Eye (tissue), 1 donor: ENCODE results near the gene ANO10.

ENCODE experiments used
- DNase-seq: peaks from one replicate; pipeline ENCODE4 v3.0.0-alpha.2; 2015

The ANO10 gene

DNA sequence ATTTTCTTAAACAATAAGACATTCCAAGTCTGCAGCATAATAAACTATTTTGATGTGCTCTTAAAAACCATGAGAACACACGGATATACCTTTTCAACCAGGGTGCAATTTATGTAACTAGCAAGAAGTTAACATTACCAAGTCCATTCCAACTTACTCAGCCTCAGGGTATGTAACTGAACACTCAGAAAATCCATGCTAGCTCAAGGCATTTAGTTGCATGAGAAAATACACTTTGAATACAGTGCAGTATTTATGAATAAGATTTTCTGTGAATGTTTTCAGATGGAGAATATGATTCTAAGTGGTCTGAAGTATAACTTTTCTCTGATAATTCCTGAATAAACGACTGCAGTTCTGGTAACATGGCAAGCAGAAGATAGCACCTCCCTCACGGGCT lies 211.2 kb downstream of the ANO10 start:
- no peak for DNase-seq

DNA sequence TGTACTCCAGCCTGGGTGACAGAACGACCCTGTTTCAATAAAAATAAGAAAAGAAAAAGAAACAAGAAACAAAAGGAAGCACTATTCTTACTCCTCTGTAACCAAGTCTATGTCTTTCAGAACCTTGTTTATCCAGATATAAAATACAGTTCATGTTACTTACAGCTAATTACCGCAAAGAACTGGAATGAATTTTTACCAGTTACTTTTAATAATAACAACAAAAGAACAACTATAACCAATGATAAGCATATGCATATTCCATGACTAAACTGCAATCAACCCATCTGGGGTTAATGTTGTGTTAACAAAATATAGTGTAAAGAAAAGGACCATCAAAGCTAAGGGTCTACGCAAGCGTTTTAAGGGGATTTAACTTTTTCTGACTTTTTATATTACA lies 212.3 kb downstream of the ANO10 start:
- no peak for DNase-seq

DNA sequence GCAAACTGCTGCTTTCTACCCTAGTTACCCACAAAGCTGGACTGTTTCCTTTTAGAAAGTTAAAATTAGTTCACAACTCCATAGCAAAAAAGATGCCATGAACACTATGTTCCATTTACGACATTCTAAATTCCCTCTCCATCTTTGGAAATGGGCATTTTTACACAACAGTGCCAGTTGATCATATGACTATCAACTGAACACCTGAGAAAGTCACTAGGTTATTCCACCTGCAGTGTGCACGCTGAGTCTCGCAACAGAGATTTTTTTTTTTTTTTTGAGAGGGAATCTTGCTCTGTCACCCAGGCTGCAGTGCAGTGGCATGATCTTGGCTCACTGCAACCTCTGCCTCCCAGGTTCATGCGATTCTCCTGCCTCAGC lies 215.2 kb downstream of the ANO10 start:
- no peak for DNase-seq

DNA sequence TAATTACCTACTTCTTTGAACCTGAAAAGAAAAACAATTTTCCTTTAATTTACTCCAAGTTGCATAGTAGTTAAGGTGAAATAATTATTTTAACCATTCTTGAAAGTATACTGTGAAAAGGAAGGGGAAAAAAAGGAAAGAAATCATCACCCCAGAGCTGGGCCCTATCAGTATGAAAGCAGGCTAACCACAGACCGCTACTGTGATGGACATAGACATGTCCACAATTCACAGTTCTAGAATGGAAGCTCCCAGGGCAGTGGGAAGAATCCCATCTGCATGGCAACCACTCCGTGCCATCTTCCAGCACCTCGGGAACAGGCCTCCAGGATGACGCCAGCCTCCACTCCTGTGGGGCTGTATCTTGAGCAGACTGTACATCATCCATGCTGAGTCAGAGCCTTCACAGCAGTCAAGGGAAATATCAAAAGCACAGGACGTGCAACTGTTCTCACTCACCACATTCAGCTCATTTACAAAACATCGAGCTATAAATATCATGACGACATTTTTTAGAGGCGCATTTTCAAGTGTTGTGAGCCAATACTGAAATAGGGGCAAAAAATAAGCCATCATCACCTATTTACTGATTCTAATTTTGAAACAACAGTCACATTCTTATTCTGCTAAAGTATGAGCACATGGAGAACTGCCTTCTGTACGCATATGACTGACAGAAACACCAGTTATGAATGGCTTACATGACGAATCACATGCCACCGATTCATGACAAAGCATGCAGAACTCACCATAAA lies 215.7 kb downstream of the ANO10 start:
- DNase-seq, result no peak

DNA sequence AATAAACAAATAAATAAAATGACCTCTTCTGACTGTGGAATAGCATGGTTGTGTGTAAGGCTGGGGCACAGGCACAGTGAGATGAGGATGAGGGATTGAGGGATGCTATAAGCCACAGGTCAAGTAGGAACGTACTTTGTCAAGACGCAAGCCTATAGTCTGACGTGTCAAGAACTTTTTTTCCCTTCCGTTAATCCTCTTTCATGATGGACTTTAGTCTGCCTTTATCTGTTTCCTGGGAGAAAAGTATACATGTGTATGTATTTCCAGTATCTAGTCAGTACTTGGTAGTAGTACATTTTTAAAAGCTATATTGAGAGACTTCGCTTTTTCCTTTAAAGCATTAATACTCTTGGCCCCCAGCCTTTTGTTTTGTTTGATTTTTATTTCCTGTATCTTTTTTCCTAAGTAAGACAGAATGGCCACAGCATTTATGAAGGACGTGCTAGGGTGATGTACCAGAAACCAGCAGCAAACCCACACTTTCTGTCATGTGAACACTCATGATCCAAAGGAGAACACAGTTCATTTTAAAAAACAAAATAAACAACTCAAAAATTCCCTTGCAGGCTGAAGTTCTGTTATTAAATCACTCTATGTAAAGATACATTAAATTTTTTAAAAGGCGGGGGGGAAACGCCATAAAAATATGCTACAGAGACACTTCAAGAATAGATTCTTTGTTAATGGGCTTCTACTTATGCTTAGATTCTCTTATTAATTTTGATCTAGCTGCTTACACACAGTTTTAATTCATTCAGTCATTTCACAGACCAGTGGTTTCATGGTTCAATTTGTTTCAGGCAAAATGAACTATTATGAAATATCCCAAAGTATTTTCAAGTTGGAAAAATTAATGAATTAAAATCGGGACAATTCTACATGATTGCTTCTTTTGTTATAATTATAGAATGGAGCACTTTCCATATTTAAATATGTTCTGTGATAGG lies 220.8 kb downstream of the ANO10 start:
- DNase-seq, result no peak

DNA sequence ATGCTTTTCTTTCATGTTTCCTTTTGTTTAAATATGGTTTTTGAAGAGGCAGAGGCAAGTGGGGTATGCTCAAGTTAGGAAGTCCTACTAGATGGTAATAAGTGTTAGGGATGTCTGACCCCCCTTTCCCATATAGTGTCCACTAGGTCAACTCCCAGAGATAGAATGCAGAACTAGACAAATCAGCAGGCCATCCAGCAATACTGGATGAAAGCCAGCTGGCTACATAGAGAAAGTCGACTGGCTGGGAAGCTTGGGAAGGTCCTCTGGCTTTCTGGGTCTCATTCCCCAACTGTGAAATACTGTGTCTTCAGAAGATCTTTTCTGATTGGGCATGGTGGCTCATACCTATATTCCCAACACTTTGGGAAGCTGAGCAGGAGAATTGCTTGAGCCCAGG lies 221.6 kb downstream of the ANO10 start:
- no peak for DNase-seq

DNA sequence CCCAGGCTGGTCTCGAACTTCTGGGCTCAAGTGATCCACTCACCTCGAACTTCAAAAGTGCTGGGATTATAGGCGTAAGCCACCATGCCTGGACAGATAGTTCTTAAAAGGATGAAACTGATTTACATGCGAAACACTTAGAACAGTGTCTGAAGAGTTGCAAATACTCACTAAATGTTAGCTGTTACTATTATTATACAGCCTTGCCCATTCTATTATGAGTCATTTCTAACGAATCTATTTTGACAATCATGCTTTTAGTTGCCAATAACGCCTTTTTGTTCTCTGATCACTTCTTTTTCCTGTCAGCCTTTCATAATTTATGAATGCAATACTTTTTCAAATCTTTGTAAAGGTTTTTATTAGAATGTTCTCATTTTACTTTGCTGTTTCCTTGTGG lies 222.8 kb downstream of the ANO10 start:
- DNase-seq, result no peak

DNA sequence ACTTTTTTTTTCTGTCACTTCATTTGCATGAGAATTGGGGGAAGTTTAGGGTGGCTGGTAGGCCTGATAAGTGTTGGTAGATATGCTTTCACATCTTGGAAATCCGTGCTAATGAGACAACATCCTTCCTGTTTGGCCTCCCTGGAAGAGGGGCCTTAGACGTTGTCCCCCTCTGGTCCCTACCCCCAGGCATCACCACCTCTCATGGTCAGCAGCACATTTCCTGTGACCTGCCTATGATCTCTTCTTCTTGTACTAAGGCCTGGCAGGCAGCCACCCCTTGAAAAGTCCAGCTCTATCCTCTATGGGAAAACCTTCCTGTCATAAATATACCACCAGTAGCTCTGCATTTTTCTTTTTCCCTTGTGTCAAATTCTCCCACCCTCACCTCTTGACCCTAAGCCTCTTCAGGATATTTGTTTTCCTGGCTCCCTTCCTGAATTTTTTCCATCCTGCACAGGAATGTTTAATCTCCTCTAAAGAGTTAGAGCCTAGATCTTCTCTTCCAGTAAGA lies 227.7 kb downstream of the ANO10 start:
- DNase-seq, result no peak

DNA sequence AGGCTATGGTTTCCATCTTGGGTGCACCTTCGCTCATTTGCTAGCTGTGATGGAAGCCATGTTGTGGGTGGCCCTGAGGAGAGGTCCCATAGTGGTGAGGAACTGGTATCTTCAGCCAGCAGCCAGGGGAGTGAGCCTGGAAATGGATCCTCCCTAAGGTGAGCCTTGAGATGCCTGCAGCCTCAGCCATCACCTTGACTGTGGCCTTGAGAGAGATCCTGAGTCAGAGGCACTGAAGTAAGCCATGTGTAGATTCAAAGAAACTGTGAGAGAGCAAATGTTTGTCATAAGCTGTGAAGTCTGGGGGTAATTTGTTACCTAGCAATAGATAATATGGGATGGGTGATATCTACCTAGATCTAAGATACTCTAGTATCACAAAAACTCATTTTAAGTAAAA lies 230.2 kb downstream of the ANO10 start:
- DNase-seq, result no peak

DNA sequence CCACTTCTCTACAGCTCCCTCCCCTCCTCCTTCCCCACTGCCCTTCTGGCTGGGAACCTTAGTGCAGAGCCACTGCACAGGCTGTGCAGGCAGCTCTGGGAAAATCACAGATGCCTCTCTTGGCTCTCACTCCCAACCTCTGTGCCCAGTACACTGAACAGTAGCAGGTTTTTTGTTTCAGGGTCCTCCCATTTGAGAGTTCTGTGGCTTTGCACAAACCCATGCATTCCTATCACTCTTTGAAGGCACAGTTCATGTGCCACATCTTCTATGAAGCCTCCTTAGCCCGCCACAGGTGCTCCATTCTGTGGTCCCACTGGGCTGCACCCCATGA lies 231.6 kb downstream of the ANO10 start:
- DNase-seq, result no peak

DNA sequence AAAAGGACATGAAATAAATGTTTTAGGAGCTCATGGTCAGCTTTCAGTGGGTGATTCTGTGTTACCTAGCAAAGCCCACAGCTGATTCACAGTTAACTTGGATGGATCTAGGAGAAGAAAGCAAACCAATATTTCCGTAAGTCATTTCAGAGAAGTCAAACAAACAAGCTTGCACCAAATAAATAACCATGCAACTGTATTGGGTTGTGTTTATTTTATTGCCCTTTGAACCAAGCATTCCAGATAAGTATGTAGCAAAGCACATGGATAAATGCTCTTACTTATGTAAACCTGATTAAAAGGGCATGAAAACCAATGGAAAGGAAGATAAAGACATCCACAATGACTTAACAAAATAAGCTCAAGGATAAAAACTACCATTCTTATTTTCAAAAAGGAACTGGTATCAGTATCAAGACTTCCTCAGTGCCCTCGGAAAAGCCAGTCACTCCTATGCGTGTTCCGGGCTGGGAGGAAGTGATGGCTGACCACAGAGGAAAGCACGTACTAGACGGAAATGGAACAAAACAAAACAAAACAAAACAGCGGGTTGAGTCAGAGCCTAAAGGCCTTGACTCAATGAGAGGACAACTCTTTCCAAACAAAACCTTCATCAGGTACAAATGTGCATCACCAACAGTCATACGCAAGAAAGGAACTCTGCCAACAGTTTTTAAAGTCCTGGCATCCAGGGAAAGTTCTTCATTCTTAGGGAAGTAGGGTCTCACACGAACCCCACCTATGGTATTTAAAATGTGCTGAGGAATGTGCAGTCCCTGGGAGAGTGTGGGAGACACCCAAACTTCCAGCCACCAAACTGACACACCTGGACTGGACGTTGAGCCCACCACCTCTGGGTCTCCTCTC lies 232.2 kb downstream of the ANO10 start:
- DNase-seq, result no peak

DNA sequence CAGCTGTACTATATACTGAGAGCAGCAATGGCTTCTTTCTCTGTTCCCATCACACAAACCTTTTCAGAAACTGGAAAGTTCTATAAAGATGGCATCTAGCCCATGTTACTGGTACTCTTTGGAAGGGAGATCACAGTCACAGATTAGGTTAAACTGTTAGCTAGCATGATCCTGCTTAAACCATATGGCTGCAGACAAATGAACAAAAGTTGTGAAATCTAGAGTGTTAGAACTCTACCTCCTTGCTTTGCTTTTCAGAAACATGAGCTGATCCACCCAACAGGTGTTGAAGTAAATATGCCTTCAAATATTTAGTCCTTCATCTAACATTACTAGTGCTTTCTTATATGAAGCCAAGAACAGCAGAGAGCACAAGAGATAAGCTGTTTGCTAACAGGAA lies 232.9 kb downstream of the ANO10 start:
- no peak for DNase-seq

DNA sequence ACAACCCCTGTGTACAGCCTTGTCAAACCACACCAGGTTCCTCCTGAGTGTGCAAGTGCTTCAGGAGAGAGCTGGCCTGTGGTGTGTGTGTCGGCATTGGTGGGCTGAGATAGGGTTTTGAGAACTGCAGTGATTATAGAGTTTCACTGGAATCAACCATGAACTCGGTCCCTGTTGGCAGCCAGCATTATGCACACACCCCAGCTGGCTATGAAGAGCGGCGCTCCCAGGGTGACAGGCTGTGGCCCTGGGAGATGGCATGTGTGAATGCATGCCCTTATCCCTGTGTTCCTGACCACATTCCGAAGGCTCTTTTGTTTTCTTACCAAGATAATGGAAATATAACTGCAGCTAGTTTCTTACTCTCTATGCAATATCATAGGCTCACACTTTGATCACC lies 233.6 kb downstream of the ANO10 start:
- no peak for DNase-seq

DNA sequence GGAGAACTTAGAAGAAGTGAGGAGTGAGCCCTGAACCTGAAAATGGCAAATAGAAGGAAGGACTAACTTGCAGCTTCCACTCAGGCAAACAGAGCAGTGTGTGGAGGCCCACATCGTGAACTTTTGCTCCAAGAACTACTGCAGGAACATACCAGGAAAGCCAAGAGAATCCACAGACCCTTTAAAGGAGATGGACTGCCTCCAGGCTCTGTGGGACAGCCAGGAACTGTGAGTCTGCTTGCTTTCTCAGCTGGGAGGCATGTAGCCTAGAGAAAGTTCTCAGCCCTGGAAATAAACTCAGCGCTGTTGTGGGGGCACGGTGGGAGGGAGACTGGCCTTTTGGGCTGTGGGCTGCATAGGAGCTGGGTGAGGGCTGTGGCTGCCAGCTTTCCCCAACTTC lies 242.5 kb downstream of the ANO10 start:
- no peak for DNase-seq

DNA sequence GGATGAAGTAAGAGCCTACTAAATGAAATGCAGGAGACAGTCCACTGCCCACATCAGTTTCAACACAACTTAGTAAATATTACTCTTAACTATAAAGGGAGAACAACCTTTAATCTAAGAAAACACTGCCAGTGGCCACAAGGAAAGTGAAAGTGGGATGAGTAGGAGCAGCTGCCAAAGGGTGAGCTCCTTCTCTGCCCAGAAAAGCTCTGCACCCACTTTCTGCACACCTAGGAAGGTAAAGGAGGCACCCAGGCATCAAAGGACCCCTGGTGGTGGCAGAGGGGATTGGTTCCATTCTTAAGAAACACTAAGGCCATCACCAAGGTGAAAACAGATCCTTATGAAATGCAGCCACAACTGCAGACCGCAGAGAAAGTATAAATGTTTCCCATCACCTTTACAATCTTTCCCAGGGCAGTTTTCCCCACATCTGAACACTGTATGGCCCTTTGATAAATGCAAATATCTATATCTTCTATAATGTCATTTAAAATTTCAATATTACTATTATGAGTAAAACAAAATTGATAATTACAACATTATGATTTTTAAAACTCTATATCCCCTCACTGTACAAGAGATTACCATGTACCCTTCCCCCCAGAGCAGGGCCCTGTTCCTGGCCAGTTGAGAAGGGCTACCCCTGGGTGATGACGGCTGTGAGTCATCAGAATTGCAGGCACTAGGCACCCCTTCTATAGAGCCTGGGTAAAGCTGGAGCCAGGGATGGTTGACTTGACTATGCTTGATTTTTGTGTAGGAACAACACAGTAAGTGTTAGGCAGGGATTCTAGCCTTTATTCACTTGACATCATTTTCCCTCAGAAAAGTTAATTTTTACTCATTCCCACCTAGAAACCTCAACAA lies 243.5 kb downstream of the ANO10 start:
- no peak for DNase-seq

DNA sequence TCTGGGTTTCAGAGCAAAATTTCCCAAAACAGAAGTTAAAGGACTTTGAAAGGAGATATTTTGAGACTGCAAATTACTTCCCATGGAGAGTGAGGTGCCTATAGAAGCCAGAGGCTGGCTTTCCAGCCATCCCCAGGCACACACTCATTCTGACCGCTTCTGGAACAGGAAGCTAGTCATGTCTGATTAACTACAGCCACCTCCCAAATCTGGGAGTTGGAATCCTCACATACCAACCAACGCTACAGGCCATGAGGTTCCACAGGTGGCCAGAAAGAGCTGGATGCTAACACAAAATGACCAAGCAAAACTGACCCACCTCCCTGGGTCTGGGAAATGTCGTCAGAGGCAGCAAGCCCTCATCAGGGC lies 248.3 kb downstream of the ANO10 start:
- DNase-seq, result peak; percentile 18

DNA sequence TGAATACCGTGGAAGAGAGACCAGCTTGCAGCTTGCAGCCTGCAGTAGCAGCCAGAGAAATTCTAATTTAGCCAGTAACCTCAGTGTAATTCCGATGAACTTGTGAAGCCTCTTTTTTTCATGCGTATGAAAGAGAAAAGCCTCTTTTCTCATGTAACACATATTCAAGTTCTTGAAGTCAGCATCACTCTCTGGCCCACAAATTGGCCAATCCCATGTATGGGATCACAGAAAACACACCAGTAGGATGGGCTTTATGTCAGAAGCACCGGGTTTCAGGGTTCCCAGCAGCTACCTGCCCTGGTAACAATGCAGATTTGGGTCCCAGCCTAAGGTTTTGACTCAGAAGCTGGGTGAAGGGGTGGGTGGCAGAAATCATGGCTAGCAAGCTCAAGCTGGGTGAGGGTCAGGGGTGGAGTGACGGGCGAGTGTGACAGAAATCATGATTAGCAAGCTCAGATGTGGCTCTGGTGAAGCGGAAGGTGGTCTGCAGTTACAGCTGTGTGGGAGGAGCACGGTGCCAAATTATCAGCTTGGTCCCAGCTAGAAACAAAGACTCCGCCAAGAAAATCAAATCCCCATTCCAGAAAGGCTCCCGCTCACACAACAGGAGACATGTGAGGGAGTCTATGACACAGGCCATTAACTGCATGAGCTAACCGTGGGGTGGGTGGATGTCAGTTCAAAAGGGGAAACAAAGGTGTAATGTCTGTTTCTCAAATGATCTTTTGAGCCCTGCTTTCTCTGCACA lies 248.8 kb downstream of the ANO10 start:
- DNase-seq, result peak; percentile 71

DNA sequence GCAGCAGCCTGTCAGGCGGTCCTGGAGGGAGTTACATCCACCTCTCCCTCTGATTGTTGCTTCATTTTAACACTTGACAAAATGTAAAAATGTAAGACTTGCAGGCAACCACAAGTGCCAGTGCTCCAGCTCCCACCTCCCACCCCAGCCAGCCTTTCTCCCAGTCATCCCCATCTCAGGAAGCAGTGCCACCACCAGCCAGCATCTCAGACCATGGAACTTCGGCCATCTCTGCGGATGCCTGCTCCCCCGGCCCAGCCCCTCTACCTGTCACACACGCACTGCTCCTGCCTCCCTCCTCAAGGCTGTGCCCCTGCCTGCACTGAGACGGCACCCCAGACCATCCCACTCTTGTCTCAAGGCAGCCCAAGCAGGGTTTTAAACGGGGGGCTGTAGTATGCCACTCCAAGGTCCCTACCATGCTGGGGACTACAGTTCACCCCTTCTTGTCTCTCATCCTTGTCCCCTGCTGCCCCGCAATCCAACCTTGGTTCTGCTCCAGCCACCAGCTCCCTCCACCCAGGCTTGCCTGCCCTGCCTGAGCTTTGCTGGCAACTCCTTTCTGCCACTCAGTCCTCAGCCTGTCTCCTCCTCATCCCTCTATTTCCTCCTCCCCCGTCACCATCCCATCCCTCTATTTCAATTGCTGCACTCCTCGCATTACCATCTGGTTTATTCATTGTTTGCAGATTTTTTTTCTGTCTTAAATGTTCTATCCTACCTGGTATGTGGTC lies 249.6 kb downstream of the ANO10 start:
- no peak for DNase-seq

DNA sequence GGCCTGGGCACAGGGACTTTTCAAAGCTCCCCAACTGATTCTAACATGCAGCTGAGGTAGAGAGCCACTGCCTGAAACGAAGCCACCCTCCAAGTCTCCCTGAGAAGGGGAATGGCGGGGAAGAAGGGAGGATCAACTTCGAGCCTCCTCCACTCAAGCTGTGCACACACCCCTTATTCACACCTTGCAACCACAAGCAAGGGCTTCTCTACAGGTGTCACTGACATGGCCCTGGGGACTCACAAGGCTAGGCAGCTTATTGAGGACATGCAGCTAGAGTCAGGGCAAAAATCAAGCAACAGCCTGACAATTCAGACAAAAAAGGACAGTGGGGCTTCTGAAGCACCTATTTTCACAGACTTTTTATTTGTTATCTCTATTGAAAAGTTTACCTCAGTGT lies 250.3 kb downstream of the ANO10 start:
- DNase-seq, result no peak

DNA sequence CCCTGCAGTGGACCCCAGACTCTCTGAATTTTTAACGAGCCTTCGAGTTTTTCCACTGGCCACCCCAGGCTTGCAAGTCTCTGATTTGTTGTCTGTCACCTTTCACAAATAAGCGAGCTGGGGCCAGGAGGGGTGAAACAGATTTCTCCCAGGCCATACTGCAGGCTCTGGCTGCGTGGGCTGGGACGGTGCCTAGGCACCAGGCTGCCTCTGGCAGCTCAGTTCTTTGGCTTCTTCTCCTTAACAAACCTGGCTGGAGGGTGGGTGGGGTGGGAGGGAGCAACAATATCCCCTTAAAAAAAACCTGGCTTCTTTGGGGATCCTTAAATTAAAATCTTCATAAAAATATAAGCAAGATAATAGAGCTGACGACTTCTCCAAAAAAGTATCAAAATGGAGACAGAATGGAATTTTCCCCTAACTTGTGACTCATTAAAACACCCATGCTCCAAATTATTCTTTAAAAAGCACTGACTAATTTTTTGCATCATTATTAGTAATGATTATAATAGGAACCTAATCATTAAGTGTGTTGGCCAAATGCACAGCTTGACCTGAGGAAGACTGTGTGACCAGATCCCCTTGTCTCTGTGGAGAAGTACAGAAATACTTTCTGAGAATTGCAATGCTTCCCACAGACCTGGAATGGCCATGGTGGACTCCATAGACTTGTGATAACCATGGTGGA lies 251.4 kb downstream of the ANO10 start:
- DNase-seq, result no peak
